G401 (cell line): Measurements from ENCODE around the gene PPP2R3A. TPM values are rescaled to one million over a fixed set of nuclear protein-coding genes. Genes with fewer than 3 reads are reported as not detected.
A peak's percentile ranks its signal among the peaks of the same experiment; 100 is the strongest.
"Not testable (repeated sequence)": the region's sequence is repeated elsewhere in the genome, so short reads cannot be mapped to it uniquely, and the experiment has no call there.

ENCODE experiments used
- DNase-seq: peaks from one replicate; pipeline ENCODE4 v3.0.0-alpha.2; 2015; ENCODE audit warnings: low spot score
- in situ Hi-C: cut with HindIII; loops from 2 replicates; pipeline ENCODE4 v1.10.0; 2016; ENCODE audit warnings: low sequenced_read_pairs, mixed read lengths
- total RNA-seq: library from RNA; depleted of rRNA; stranded (reverse); fragments of >200 nt; shearing (Covaris generic); gene quantifications from 2 replicates; pipeline ENCODE4 v1.2.3, GENCODE V29; 2014; rRNA removed

PPP2R3A gene
- total RNA-seq = 0.88 and 3.6 TPM in 2 replicates

- DNase-seq = peak; percentile 62
- in situ Hi-C loops = no loop called here
These were observed at the start of gene PPP2R3A for GRCh38 chr3:135965506-135966270. Gene PPP2R3A, plus strand, starts transcription at chr3:135965728. Its CDS starts 35,771 bp downstream, at chr3:136001499.

- no peak for DNase-seq
- in situ Hi-C loops = no loop called here
These were observed 49.2 kb upstream of the PPP2R3A start for GRCh38 chr3:135916310-135916709.

DNA sequence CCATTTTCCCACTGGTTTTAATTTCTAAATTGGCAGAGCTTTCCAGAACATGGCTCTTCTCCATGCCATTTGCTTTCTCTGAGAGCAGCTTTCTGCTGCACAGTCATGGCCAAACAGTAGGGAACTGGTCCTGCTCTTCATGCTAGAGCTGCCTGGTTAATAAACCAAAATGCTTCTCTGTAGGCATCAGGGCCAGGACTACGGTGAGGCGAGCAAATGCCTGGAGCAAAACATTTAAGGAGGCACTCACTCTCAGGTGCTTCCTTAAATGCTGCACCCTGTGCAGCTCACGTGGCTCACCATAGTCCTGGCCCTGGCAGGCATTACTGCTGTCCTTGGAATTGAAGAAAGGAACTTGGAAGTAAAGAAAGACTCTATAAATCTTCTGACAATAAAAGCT is 48.5 kb upstream of the PPP2R3A start:
- DNase-seq = peak; percentile 96
- in situ Hi-C loops = no loop called here

DNA sequence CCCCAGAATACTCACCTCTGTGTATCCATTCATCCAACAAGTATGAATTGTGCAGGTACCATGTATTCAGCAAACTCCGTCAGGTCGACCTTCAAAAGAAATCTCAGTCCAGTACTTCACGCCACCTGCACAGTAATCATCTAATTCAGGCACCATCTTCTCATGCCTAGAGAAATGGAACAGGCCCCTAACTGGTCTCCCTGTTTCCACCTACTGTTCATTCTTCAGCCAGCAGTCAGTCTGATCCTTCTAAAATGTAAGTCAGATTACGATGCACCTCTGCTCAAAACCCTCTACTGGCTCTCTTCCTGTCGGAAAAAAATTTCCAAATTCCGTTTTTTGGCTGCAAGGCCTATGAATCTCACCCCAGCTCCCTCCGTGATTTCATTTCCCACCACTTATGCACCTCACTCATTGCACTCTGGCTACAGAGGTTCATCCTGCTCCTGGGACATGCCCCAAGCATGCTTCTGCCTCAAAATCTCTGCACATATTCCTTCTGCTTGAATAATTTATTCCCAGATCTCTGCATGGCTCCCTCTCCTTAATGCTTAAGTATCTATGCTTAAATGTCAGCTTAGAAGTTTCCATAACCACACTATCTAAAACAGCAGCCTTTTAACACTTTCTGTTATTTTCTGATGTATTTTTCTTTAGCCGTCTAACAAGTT is 47.5 kb upstream of the PPP2R3A start:
- in situ Hi-C loops = no loop called here
- DNase-seq = no peak

- DNase-seq = no peak
These were observed 46.9 kb upstream of the PPP2R3A start for GRCh38 chr3:135918600-135918999.

DNA sequence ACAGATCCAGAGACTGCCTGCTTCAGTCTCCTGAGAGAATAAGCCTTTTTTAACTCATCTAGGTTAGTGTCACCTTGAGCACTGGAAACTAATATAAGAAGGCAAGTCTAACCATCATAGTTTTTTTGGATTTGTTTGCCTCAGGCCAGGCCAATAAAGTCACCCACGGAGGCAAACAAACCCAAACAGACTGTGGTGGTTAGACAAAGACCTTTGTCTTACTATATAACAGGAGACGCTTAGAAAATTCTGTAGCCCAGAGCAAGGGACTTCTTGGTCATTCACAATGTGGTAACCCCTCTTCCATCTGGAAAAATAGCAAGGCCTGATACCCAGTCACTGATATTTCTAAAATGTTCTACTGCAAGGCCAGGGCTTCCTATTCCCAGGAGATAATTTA is 45.3 kb upstream of the PPP2R3A start:
- in situ Hi-C loops = no loop called here
- no peak for DNase-seq

More at GRCh38 chr3:135918600-135918999, 46.9 kb upstream of the PPP2R3A start:
- in situ Hi-C loops = no loop called here

- DNase-seq = no peak
- in situ Hi-C loops = no loop called here
These were observed 42.7 kb upstream of the PPP2R3A start for GRCh38 chr3:135922903-135923250.

- DNase-seq = no peak
- in situ Hi-C loops = no loop called here
These were observed 41.0 kb upstream of the PPP2R3A start for GRCh38 chr3:135924506-135924905.

DNA sequence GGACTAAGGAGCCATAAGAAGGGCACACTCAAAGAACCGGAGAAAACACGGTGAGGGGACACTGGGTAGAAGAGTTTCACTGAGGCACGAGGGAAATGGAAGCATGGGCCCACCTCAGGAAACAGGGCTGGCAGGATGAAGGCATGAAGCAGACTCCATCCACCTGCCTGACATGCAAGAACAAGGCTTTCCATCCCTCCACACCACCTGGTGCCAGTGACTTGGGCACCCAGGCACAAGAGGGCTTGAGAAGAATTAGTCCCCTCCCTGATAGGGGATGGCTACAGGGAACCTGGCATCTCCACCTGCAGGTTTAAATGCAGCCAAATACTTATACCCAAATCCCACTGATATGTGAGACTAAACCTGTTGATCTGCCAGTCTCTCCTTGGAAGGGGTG is 38.9 kb upstream of the PPP2R3A start:
- in situ Hi-C loops = no loop called here

GRCh38 chr3:135927155-135927554 is 38.4 kb upstream of the PPP2R3A start:
- no peak for DNase-seq
- in situ Hi-C loops = no loop called here

More for the DNA sequence above, 38.9 kb upstream of the PPP2R3A start:
- DNase-seq = no peak

- in situ Hi-C loops = no loop called here
- peak; percentile 33 for DNase-seq
These were observed 35.9 kb upstream of the PPP2R3A start for GRCh38 chr3:135929670-135930069.

DNA sequence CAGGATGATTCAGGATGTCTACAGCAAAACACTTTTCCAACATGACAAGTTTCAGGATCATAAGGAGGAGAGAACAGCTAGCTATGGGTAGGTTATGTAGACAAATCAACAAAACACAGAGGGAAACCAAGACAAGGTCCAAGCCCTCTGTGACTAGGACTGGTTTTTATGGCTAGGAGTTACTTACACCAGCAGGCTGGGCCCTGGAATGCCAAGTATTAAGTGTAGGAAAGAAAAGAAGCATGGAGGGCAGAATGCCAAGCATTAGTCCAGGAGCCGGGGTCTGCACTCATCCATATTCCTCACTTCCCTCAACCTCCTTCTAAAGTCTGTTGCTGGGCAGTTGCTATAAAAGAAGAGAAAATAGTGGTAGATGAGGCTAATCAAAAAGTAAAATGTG is 35.3 kb upstream of the PPP2R3A start:
- DNase-seq = no peak
- in situ Hi-C loops = no loop called here

DNA sequence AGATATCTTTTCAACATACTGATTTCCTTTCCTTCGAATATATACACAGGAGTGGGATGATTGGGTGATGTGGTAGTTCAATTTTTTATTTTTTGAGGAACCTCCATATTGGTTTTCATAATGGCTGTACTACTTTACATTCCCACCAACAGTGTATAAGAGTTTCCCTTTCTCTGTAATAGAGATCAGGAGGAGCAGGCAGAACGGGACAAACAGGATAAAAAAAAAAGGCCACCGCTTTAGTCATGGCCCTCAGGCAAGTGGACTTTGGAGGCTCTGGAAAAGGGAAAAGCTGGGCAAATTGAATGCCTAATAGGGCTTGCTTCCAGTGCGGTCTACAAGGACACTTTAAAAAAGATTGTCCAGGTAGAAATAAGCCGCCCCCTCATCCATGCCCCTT is 30.4 kb upstream of the PPP2R3A start:
- DNase-seq, in situ Hi-C loops: not testable (repeated sequence)

GRCh38 chr3:135937766-135938165 is 27.8 kb upstream of the PPP2R3A start:
- in situ Hi-C loops = not testable (repeated sequence)

GRCh38 chr3:135944831-135945230 is 20.7 kb upstream of the PPP2R3A start:
- in situ Hi-C loops = no loop called here
- DNase-seq = no peak

More at GRCh38 chr3:135937766-135938165, 27.8 kb upstream of the PPP2R3A start:
- not testable (repeated sequence) for DNase-seq

GRCh38 chr3:135950941-135951340 is 14.6 kb upstream of the PPP2R3A start:
- in situ Hi-C loops = no loop called here
- no peak for DNase-seq

- in situ Hi-C loops = no loop called here
- DNase-seq = peak; percentile 14
These were observed 1.2 kb upstream of the PPP2R3A start for GRCh38 chr3:135964160-135964955.

- no peak for DNase-seq
- in situ Hi-C loops = no loop called here
These were observed 411 bp upstream of the PPP2R3A start for GRCh38 chr3:135965129-135965505.

DNA sequence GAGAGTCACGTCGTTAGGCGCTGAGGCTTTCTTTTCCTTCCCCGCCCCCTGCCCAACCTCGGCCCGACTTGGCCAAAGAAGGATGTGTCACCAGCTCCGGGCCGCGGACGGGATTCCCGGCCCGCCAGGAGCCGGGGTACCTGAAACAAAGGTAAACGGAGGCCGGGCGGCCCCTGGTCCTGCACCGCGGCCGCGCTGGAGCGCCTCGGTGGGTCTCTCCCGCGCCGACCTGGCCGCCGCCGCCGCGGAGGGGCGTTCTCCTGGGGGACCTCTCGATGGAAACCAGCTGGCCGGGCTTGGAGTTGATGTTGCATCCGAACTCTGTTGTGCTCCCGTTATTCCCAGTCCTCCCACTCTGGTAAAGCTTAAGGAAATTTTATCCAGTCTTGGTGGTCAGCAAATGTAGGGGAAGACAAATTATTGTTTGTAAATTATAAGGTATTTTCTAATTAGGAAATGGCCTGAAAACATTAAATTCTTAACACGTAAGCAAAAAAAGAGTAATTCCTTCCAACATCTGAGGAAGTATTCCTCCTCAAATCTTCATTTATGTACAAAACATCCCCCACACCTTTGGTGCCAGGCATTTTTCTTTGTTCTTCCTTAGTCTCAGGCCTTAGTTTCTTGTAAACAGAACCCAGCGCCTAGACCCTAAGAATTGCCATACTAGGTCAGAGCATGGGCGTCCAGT is 888 bp downstream of the PPP2R3A start:
- no peak for DNase-seq
- in situ Hi-C loops = no loop called here

DNA sequence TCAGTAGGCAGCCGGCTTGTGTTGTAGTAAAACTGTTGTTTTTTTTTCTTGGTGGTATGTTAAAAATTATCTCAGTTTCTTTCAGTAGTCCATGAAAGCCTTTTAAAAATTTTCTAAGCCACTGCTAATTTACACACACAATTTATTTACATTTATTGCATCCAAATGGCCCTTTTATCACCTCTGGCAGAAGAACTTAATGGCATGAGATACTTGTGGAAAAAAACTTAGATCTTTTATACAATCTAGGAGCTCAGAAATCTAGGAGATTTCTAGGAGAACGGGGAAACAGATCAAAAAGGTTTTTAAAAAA is 1.4 kb downstream of the PPP2R3A start:
- in situ Hi-C loops = no loop called here
- no peak for DNase-seq
